Lower lobe of right lung (tissue), 2 donors: Measurements from ENCODE around the gene DUSP22. TPM values are rescaled to one million over a fixed set of nuclear protein-coding genes. Genes with fewer than 3 reads are reported as not detected.

Source experiments
- ATAC-seq, 2 donors: fragments of 200-7000 bp; cut with Tn5 transposase; one replicate each; pipeline ENCODE4 v1.9.1; 2020 to 2022; ENCODE audit warnings: mild to moderate bottlenecking in 2 of 2, moderate library complexity in 2 of 2
- DNase-seq: peaks from one replicate; pipeline ENCODE4 v3.0.0-alpha.2; 2020
- H3K27ac ChIP-seq: fragments of 200-600 bp; one replicate; pipeline ENCODE4 v1.8.0; 2022
- H3K27me3 ChIP-seq: fragments of 200-600 bp; one replicate; pipeline ENCODE4 v1.8.0; 2022; ENCODE audit warnings: low read depth
- H3K36me3 ChIP-seq: fragments of 200-600 bp; one replicate; pipeline ENCODE4 v1.8.0; 2022; ENCODE audit warnings: mild to moderate bottlenecking
- H3K4me1 ChIP-seq: fragments of 200-600 bp; one replicate; pipeline ENCODE4 v1.8.0; 2022
- H3K4me3 ChIP-seq: fragments of 200-600 bp; one replicate; pipeline ENCODE4 v1.8.0; 2022; ENCODE audit warnings: mild to moderate bottlenecking
- H3K9me3 ChIP-seq: fragments of 200-600 bp; one replicate; pipeline ENCODE4 v1.8.0; 2022
- intact Hi-C: fragments of 100-400 bp; cut with DNase I; formaldehyde crosslinking; loops from one replicate; pipeline ENCODE4 v1.11.0; 2022
- total RNA-seq: library from RNA; stranded (reverse); fragmentation: NEBNext Ultra II Directional; extraction: Animal tissue kit (Norgen Biotek cat#: 25700); gene quantifications from one replicate; pipeline ENCODE4 v1.2.1, GENCODE V29; 2021
- TF ChIP-seq, protein P1 (sequence below): fragments of 200-600 bp; IDR thresholded peaks from one replicate; pipeline ENCODE4 v1.8.0; 2022; ENCODE audit warnings: antibody characterized with exemption, mild to moderate bottlenecking
- donor health status: DM: no; HTN: yes; CAD: no; lungs with severe emphysema.

DUSP22 gene
- total RNA-seq, 1 donor from 2014 or later: 66.4 TPM

GRCh38 chr6:299104-299980, 7.1 kb downstream of the DUSP22 start:
- TF ChIP-seq, protein P1, sequence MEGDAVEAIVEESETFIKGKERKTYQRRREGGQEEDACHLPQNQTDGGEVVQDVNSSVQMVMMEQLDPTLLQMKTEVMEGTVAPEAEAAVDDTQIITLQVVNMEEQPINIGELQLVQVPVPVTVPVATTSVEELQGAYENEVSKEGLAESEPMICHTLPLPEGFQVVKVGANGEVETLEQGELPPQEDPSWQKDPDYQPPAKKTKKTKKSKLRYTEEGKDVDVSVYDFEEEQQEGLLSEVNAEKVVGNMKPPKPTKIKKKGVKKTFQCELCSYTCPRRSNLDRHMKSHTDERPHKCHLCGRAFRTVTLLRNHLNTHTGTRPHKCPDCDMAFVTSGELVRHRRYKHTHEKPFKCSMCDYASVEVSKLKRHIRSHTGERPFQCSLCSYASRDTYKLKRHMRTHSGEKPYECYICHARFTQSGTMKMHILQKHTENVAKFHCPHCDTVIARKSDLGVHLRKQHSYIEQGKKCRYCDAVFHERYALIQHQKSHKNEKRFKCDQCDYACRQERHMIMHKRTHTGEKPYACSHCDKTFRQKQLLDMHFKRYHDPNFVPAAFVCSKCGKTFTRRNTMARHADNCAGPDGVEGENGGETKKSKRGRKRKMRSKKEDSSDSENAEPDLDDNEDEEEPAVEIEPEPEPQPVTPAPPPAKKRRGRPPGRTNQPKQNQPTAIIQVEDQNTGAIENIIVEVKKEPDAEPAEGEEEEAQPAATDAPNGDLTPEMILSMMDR: no peak
- H3K4me1 ChIP-seq: peaks cover 51% of the 10 kb centered on the region
- peaks cover under 1% of the 10 kb centered on the region for H3K36me3 ChIP-seq
- intact Hi-C loops: no loop called here
- H3K4me3 ChIP-seq: no peak overlapping the region
- DNase-seq: no peak
- no peaks in the 10 kb centered on the region for H3K27me3 ChIP-seq
- H3K27ac ChIP-seq: peak overlapping the region; percentile 7
- ATAC-seq: no peak
- no peaks in the 10 kb centered on the region for H3K9me3 ChIP-seq

DNA sequence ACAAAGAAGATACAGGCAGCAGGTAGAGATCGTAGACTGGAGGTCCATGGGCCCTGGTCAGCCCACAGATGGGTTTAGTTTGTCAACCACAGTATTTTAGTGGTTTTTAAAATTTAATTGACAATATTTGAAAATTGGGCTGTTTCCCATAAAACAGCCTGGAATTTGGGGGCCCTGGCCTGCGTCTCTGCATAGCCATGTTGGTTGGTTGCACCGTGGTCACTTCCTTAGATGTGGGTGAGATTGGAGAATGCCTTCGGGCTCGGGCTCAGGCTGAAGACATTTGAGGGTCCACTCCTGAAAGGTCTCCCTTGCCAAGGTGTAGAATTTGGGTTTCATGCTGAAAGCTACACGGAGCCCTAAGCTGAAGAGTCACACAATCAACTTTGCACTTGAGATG, 7.7 kb downstream of the DUSP22 start:
- H3K27me3 ChIP-seq: no peaks in the 10 kb centered on the region
- ATAC-seq (no peak), DNase-seq (no peak)
- TF ChIP-seq, protein P1: no peak
- intact Hi-C loops: no loop called here
- no peaks in the 10 kb centered on the region for H3K9me3 ChIP-seq
- no peak overlapping the region for H3K4me3 ChIP-seq
- no peak overlapping the region for H3K27ac ChIP-seq
- peaks cover 7% of the 10 kb centered on the region for H3K36me3 ChIP-seq
- peaks cover 44% of the 10 kb centered on the region for H3K4me1 ChIP-seq

- H3K27ac ChIP-seq: no peak overlapping the region
- peaks cover 41% of the 10 kb centered on the region for H3K4me1 ChIP-seq
- intact Hi-C loops: no loop called here
- TF ChIP-seq, protein P1: no peak
- ATAC-seq (no peak), DNase-seq (no peak)
- H3K4me3 ChIP-seq: no peak overlapping the region
- H3K27me3 ChIP-seq: no peaks in the 10 kb centered on the region
- H3K36me3 ChIP-seq: peaks cover 14% of the 10 kb centered on the region
- no peaks in the 10 kb centered on the region for H3K9me3 ChIP-seq
Measured at GRCh38 chr6:300494-301198, 8.4 kb downstream of the DUSP22 start.

DNA sequence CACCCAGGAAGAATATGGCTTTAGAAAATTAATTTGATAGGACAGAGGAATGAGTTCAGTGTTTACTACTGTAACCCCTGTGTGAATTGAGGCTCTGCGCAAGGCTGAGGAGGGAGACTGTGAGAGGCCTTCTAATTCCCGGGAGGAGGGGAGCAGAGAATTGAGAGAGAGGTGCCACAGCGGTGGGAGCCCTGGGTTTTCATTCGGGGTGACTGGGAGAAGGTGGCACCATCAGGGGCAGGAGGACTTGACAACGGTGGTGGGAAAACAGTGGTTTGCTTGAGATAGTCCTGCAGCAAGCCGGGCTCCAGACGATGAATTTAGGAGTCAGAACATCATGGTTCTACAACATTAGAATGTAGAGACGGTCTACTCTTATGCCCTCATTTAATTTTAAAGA, 9.2 kb downstream of the DUSP22 start:
- Histone ChIP-seq H3K4me1 (peaks cover 33% of the 10 kb centered on the region), H3K9me3 (no peaks in the 10 kb centered on the region), H3K4me3 (no peak overlapping the region), H3K36me3 (peaks cover 15% of the 10 kb centered on the region), H3K27me3 (no peaks in the 10 kb centered on the region), H3K27ac (no peak overlapping the region)
- intact Hi-C loops: no loop called here
- no peak for ATAC-seq
- no peak for DNase-seq
- TF ChIP-seq, protein P1: no peak

DNA sequence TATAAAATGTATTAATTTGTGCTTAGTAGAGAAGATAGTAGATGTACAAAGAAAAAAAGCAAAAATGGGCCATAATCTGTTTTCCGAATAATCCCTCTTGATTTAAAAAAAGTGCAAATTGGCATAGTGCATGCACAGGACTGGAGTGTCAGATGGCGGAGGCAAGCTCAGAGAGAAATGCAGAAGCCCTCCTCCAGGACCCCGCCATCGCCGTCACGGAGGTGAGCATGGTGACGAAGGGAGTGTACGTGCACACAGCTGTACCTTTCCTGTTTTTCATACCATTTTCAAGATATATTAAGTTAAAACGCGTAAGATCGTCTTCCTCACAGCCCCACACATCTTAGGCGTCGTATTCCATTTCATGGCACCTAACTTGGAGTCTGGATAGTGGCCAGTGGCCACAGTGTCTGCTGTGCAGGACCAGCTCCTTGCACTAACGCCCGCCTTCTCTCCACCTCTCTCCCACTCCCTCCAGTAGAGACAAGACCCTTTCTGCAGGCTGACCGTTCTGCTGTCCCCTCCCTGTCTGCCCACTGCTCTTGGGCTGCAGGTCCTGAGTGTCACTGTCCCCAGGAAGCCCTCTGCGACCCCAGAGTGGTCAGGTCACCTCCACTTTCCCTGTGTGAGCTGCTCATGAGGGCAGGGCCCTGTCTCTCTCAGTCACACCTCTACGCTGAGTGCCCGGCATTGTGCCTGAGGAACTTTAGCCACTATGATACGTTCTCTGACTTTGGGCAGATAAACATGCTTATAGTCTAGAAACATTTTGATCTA, 9.8 kb downstream of the DUSP22 start:
- no peak for ATAC-seq
- Histone ChIP-seq H3K36me3 (peaks cover 15% of the 10 kb centered on the region), H3K4me3 (no peak overlapping the region), H3K27ac (no peak overlapping the region), H3K27me3 (no peaks in the 10 kb centered on the region), H3K4me1 (peaks cover 32% of the 10 kb centered on the region), H3K9me3 (no peaks in the 10 kb centered on the region)
- TF ChIP-seq, protein P1: no peak
- intact Hi-C loops: no loop called here
- no peak for DNase-seq
